Gastroesophageal sphincter (tissue), 4 donors: ENCODE data around the gene BCL2L13. TPM values are rescaled to one million over a fixed set of nuclear protein-coding genes. Genes with fewer than 3 reads are reported as not detected.

Source experiments
- ATAC-seq: fragments of 150-250 bp; one replicate; pipeline ENCODE4 v1.9.1; 2016; ENCODE audit warnings: mild to moderate bottlenecking, moderate library complexity
- H3K27ac ChIP-seq, 4 donors: fragments of 200-600 bp; sonication (generic) in 3 of 4; 1 replicate in 3 of 4; 2 replicates in 1 of 4; pipeline ENCODE4 v1.5.1; 2016 to 2019
- H3K27me3 ChIP-seq: fragments of 200-600 bp; sonication (generic); one replicate; pipeline ENCODE4 v1.5.1; 2019
- H3K36me3 ChIP-seq, 2 donors: fragments of 200-600 bp; sonication (generic); one replicate each; pipeline ENCODE4 v1.5.1; 2019; ENCODE audit warnings: control low read depth in 1 of 2
- H3K4me1 ChIP-seq, 3 donors: fragments of 200-600 bp; sonication (generic); 1 replicate in 2 of 3; 2 replicates in 1 of 3; pipeline ENCODE4 v1.5.1; 2016 to 2019; ENCODE audit warnings: control low read depth in 2 of 3
- H3K4me3 ChIP-seq, 2 donors: fragments of 200-600 bp; sonication (generic); one replicate each; pipeline ENCODE4 v1.5.1; 2019; ENCODE audit warnings: mild to moderate bottlenecking in 1 of 2, moderate library complexity in 1 of 2
- H3K9me3 ChIP-seq, 3 donors: fragments of 200-600 bp; sonication (generic); one replicate each; pipeline ENCODE4 v1.5.1; 2017 to 2019; ENCODE audit warnings: control low read depth in 2 of 3
- CTCF ChIP-seq, 4 experiments: fragments of 200-600 bp in 2 of 4; fragments of 450-650 bp in 2 of 4; sonication (generic) in 1 of 4; IDR thresholded peaks; one replicate each; pipeline ENCODE4 v1.5.1; 2017 to 2019; ENCODE audit warnings: antibody characterized with exemption in 4 of 4, mild to moderate bottlenecking in 2 of 4, moderate library complexity in 2 of 4
- EP300 ChIP-seq: sonication (generic); formaldehyde crosslinking; IDR thresholded peaks from one replicate; pipeline ENCODE4 v1.6.1; 2017; ENCODE audit warnings: antibody characterized with exemption, mild to moderate bottlenecking
- POLR2A ChIP-seq, 2 donors: fragments of 450-650 bp; IDR thresholded peaks; one replicate each; pipeline ENCODE4 v1.6.1; 2017; ENCODE audit warnings: antibody characterized with exemption in 2 of 2, mild to moderate bottlenecking in 2 of 2, moderate library complexity in 1 of 2
- POLR2AphosphoS5 ChIP-seq: sonication (generic); formaldehyde crosslinking; IDR thresholded peaks from one replicate; pipeline ENCODE4 v1.6.1; 2017; ENCODE audit warnings: antibody characterized with exemption
- WGBS, 2 donors: methylation state at CpG; one replicate each; pipeline ENCODE4 v1.1.5; 2018; ENCODE audit warnings: low coverage in 1 of 2; 5-methylcytosine and 5-hydroxymethylcytosine counted together
- total RNA-seq, 4 donors: library from RNA; depleted of rRNA; stranded (reverse); fragments of >200 nt; gene quantifications; one replicate each; pipeline ENCODE4 v1.1.0, GENCODE V29; 2016

The BCL2L13 gene
- total RNA-seq, 4 donors from 2014 or later = 68.5 to 193 (median 131) TPM

DNA sequence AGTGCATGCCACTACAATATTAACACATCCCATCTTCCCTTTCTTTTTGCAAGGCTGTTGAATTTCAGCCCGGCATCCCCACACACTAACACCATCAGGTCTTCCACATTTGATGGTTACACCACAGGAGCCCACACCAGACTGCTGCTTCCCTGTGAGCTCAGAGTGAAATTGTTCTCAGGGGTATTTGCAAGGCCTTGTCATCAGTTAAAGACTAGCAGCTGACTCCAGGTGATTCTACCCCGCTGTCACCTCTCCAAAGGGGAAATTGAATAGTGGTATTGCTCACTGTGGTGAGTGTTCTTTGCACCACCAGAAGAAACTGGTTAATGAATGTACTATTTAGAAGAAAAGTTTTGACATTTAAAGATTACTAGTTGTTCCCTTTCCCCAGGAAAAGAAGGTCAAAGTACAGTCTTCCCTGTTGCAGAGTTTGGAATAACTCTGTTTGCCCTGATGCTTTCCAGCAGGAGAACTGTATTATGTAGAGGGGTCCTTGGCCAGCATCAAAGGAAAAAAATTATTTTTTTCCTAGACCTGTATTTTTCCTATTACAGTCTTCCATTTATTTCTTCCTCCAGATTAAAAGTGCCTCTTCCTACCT is 93.8 kb downstream of the BCL2L13 start:
- TF ChIP-seq EP300 (no peak), POLR2AphosphoS5 (no peak), POLR2A (IDR thresholded peaks at IDR 0.05) (no peak), CTCF (IDR thresholded peaks at IDR 0.05) (no peak)
- WGBS, 2 donors = 69% methylated on average over 2 of the region's 2 CpGs; no CpG with 5 or more reads in 1 of the 2 donors
- peaks cover 0 to 88% of the 10 kb centered on the region in 2 donors for H3K36me3 ChIP-seq
- H3K27me3 ChIP-seq = no peaks in the 10 kb centered on the region
- peaks cover 0 to 4% (median 3%) of the 10 kb centered on the region in 3 donors for H3K4me1 ChIP-seq
- ATAC-seq = no peak
- H3K9me3 ChIP-seq = no peaks in the 10 kb centered on the region
- H3K27ac ChIP-seq = no peak overlapping the region
- no peak overlapping the region for H3K4me3 ChIP-seq

DNA sequence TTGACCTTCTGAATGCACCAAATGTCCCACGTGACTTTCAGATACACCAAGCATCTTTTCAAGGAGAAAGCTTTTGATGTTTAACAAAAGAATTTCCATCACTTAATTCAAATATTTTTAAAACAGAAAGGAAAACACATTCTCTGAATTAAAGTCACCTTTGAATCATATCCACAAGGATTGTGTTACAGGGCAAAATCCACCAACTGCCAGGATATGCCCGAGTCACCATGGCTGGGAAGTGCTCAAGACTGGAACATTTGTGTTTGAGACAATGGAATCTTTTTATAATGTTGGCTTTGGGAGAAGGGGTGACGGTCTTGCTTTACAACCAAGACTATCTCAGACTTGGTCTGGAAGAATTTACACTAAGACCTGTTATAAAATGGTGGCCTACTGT is 94.9 kb downstream of the BCL2L13 start:
- no peak overlapping the region for H3K4me3 ChIP-seq
- no peaks in the 10 kb centered on the region for H3K27me3 ChIP-seq
- peaks cover 0 to 83% of the 10 kb centered on the region in 2 donors for H3K36me3 ChIP-seq
- WGBS, 2 donors = 29 to 71% methylated on average over 2 to 3 of the region's 3 CpGs
- H3K9me3 ChIP-seq = no peaks in the 10 kb centered on the region
- ATAC-seq = no peak
- no peak overlapping the region for H3K27ac ChIP-seq
- TF ChIP-seq EP300 = no peak
- no peak for TF ChIP-seq POLR2AphosphoS5
- H3K4me1 ChIP-seq = no peaks in the 10 kb centered on the region

DNA sequence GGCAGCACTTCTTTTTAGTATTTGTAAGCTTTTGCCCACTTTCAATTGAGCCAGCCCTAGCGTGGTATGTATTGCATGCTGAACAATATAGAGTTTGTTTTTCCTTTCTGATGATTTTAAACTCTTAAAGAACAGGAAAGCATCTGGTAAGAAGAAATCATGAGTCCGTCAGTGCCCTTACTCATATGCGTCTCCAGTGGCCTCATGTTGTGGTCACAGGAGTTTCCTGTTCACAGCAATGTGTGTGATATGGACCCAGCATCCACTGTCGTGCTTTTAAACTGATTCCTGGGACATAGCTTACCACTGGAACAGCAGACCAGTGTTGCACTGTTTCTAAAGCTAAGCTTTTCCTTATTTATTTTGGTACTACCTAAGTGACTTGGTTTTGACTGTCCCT is 95.6 kb downstream of the BCL2L13 start:
- Histone ChIP-seq H3K27me3 (no peaks in the 10 kb centered on the region), H3K4me3 (no peak overlapping the region), H3K27ac (no peak overlapping the region), H3K9me3 (no peaks in the 10 kb centered on the region), H3K36me3 (peaks cover 0 to 76% of the 10 kb centered on the region in 2 donors), H3K4me1 (no peaks in the 10 kb centered on the region)
- 89 to 100% methylated on average over 3 to 4 of the region's 4 CpGs for WGBS, 2 donors
- no peak for TF ChIP-seq POLR2A (IDR thresholded peaks at IDR 0.05)
- TF ChIP-seq CTCF (IDR thresholded peaks at IDR 0.05) = no peak
- TF ChIP-seq POLR2AphosphoS5 = no peak
- no peak for TF ChIP-seq EP300
- no peak for ATAC-seq

DNA sequence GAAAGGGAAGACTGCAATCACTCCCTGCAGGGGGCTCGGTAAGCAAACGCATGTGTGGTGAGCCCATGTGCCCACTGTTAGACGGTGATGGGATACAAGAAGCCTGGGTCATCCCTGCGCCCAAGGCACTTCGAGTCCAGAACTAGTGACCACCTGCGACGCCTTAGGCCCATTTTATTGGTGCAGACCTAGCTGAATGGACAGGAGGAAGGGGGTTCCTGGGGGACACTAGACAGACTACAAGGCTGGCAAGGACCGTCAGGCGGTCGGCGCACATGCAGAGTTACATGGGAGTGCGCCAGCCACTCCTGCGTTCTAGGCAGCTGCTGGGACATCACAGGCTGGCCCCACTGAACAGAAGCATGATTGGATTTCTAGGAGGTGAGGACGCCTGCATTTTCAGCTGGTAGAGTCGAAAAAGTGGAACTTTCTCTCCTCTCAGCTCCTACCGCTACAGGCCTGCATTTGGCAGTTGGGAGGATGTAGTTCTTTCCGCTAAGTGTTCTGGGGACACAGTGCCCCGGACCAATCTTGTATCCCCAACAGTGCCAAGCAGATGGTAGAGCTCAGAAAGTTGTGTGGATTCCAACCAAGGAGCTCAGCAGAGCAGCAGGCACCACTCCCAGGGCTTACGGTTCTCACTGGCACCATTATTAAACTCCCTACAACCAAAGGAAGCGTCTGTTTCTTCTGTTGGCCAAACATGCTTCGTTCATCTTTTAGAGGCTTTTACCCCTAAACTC is 100.0 kb downstream of the BCL2L13 start:
- H3K27ac ChIP-seq = no peak overlapping the region
- TF ChIP-seq POLR2A (IDR thresholded peaks at IDR 0.05) (no peak), CTCF (IDR thresholded peaks at IDR 0.05) (no peak), EP300 (no peak), POLR2AphosphoS5 (no peak)
- ATAC-seq = no peak
- H3K9me3 ChIP-seq = no peaks in the 10 kb centered on the region
- H3K4me3 ChIP-seq = no peak overlapping the region
- 78 to 92% methylated on average over 7 to 8 of the region's 21 CpGs for WGBS, 2 donors
- no peaks in the 10 kb centered on the region for H3K27me3 ChIP-seq
- peaks cover 0 to 34% of the 10 kb centered on the region in 2 donors for H3K36me3 ChIP-seq
- H3K4me1 ChIP-seq = peaks cover 0 to 9% (median 3%) of the 10 kb centered on the region in 3 donors

DNA sequence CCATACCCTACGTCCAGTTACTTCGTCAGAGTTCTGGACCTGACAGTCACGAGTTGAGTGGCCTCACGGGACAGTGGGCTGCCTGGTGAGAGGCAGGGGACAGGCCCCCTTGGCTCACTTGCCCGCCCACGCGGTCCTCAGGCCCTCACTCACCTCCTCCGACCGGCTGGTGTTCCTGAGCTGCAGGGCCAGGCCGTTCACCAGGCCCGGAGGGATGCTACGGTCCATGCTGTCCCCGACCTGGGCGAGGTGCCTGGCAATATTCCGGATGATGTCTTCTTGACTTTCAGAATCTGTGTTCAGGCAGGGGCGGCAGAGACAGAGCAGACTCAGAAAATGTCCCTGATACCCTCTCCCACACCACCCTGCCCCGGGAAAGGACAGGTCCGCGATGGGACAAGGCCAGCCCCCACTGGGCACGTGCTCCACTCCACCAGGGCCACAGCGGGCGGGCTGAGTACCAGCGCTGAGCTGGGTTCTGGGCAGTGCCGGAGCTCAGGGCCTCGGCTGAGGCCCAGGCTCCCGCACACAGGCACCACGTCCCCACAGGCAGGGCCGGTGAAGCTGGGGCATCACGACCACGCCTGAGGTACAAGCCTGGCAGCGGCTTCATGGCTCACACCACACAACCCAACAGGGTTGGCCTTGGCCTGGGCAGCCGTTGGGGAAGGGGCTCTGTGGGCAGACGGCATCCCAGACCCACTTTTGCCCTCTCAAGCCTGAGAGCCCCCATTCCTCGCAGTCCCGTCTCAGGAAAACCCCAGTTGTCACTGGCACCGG is 100.8 kb downstream of the BCL2L13 start:
- Histone ChIP-seq H3K9me3 (no peaks in the 10 kb centered on the region), H3K4me1 (peaks cover 0 to 9% (median 3%) of the 10 kb centered on the region in 3 donors), H3K36me3 (peaks cover 0 to 26% of the 10 kb centered on the region in 2 donors), H3K4me3 (no peak overlapping the region), H3K27ac (no peak overlapping the region), H3K27me3 (no peaks in the 10 kb centered on the region)
- WGBS, 2 donors = 82 to 92% methylated on average over 2 to 3 of the region's 36 CpGs
- no peak for ATAC-seq
- TF ChIP-seq POLR2A (IDR thresholded peaks at IDR 0.05) (no peak), POLR2AphosphoS5 (no peak), EP300 (no peak), CTCF (IDR thresholded peaks at IDR 0.05) (no peak)
